ENCODE measurements around the gene PPARD.
"Not testable (repeated sequence)": the region's sequence is repeated elsewhere in the genome, so short reads cannot be mapped to it uniquely, and the experiment has no call there.

Gene PPARD

DNA sequence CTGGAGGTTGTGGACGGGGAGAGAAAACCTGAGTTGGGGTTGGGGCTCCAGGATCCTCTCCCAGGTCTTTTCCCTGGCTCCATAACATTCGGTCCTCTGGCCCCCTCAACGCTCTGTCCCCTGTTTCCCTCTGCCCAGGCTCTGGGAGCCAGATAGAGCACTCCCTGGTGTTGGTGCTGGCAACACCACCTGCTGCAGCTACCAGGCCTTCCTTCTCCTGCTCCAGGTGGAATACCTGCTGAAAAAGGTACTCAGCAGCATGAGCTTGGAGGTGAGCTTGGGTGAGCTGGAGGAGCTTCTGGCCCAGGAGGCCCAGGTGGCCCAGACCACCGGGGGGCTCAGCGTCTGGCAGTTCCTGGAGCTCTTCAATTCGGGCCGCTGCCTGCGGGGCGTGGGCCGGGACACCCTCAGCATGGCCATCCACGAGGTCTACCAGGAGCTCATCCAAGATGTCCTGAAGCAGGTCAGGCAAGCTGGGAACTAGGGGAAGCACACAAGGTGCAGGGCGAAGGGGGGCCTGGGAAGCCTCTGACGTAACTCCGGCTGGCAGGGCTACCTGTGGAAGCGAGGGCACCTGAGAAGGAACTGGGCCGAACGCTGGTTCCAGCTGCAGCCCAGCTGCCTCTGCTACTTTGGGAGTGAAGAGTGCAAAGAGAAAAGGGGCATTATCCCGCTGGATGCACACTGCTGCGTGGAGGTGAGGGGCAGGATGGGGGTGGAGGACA, 30.1 kb upstream of the PPARD start:
- DNase-seq (ENCODE audit: low spot score), result no peak

- DNase-seq (ENCODE audit: low spot score), result no peak
These were observed 29.6 kb upstream of the PPARD start for GRCh38 chr6:35312807-35313206.

DNA sequence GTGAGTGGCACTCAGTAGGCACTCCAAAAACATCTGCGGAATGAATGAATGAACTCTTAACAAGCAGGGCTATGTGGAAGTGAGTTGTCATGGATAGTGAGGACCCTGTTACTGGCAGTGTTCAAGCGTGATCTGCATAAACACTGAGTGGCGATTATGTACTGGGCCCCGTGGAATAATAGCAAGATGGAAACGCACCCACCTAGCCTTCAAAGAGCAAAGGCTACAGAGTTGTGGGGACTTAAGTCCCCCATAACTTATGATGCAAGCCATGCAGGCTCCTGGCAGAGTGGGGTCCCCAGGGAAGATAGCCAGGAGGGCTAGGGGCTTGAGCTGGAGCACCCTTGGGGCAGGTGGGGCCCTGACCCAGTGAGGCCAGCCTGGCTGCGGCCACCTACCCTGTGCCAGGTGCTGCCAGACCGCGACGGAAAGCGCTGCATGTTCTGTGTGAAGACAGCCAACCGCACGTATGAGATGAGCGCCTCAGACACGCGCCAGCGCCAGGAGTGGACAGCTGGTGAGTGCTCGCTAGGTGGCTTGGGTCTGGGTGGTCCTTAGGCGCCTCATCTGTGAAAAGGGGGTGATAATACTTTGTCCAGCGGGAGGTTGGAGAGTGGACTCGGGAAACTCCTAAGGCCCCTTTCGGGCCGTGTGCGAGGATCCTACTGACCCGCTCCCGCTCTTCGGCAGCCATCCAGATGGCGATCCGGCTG, 24.7 kb upstream of the PPARD start:
- no peak for DNase-seq (ENCODE audit: low spot score)

- DNase-seq (ENCODE audit: low spot score), result peak; percentile 30
These were observed 23.9 kb upstream of the PPARD start for GRCh38 chr6:35318196-35319171.

GRCh38 chr6:35319346-35320030, 22.9 kb upstream of the PPARD start:
- DNase-seq (ENCODE audit: low spot score), result no peak

DNA sequence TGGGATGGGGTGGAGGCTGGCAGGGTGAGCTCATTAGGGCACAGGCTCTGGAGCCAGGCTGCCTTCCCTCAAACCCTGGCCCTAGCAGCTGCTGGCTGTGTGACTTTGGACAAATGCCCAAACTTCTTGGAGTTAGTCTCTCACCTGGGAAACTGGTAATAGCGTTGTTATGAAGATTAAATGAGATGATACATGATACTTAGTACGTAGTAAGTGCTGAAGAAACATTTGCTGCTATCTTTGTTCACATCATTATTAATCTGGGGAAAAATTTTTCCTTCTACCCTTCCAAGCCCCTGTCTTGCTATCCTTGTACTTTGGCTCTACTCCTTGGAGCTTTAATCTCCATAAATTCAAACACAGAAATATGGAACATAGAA, 22.3 kb upstream of the PPARD start:
- no peak for DNase-seq (ENCODE audit: low spot score)

DNA sequence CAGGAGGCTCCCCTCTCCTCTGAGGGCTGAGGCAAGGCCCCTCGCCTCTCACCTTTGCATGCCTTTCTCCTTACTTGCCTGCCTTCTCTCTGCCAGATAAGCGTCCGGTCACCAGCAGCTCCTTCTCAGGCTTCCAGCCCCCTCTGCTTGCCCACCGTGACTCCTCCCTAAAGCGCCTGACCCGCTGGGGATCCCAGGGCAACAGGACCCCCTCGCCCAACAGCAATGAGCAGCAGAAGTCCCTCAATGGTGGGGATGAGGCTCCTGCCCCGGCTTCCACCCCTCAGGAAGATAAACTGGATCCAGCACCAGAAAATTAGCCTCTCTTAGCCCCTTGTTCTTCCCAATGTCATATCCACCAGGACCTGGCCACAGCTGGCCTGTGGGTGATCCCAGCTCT, 21.3 kb upstream of the PPARD start:
- DNase-seq (ENCODE audit: low spot score), result no peak

DNA sequence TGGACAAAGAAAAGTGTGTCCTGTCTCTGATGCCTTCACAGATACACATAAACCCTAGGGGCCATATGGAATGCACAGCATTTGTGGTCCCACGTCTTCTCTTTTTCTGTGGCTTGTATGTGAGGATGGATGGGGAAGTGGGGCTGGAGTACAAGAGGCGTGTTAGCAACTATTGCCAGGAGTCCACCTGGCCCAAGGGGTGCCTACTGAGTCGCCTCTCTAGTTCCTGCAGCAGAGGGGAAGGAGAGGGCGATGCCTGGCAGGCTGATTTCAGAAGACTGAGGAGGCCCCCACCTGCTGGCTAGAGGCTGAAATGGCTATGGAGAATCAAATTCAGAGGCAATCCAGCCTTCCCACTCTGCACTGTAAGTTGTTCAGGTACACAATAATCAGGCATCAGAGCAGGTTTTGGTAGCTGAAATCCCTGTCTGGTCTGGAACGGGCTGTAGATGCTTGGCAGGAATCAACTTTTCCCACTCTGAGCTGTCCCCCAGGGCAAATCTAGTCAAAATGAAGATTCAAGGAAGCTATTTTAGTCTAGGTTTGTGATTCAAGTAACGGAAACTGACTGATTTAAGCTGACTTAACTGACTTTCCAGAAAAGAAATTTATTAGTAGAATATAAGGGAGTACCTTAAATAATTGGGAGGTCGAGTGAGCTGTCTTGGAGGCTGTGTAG, 14.9 kb upstream of the PPARD start:
- peak; percentile 52 for DNase-seq (ENCODE audit: low spot score)

- no peak for DNase-seq (ENCODE audit: low spot score)
These were observed 14.1 kb upstream of the PPARD start for GRCh38 chr6:35328108-35328723.

GRCh38 chr6:35328965-35329364, 13.4 kb upstream of the PPARD start:
- not testable (repeated sequence) for DNase-seq (ENCODE audit: low spot score)

DNA sequence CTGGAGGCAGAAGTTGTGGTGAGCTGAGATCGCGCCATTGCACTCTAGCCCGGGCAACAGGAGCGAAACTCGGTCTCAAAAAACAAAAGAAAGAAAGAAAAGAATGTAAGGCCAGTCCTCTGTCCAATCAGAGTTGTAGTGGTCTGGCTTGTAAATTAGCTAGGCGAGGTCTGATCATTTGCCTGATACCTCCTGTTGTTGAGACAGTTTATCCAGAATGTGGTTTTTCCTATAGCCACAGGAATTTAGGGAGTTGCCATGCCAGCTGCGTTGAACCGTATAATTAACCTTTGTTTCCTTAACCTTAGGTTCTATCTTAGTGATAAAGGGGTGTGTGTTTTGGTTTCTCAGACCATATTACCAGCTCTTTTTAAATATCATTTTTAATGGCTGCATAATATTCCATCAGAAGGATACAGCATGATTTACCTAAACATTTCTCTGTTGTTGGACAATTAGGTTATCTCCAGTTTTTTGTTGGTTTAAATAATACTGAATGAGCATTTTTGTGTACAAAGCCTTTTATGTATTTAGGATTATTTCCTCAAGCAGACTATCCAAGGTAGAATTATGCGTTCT, 11.7 kb upstream of the PPARD start:
- peak; percentile 46 for DNase-seq (ENCODE audit: low spot score)

DNA sequence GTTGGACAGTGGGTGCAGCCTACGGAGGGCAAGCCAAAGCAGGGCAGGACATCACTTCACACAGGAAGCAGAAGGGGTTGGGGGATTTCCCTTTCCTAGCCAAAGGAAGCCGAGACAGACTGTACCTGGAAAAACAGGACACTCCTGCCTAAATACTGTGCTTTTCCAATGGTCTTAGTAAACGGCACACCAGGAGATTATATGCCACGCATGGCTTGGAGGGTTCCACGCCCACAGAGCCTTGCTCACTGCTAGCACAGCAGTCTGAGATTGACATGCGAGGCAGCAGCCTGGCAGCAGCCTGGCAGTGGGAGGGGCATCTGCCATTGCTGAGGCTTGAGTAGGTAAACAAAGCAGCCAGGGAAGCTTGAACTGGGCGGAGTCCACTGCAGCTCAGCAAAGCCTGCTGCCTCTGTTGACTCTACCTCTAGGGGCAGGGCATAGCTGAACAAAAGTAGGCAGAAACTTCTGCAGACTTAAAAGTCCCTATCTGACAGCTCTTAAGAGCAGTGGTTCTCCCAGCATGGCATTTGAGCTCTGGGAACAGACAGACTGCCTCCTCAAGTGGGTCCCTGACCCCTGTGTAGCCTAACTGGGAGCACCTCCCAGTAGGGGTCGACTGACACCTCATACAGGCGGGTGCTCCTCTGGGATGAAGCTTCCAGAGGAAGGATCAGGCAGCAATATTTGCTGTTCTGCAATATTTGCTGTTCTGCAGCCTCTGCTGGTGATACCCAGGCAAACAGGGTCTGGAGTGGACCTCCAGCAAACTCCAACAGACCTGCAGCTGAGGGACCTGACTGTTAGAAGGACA, 10.1 kb upstream of the PPARD start:
- peak; percentile 50 for DNase-seq (ENCODE audit: low spot score)

DNA sequence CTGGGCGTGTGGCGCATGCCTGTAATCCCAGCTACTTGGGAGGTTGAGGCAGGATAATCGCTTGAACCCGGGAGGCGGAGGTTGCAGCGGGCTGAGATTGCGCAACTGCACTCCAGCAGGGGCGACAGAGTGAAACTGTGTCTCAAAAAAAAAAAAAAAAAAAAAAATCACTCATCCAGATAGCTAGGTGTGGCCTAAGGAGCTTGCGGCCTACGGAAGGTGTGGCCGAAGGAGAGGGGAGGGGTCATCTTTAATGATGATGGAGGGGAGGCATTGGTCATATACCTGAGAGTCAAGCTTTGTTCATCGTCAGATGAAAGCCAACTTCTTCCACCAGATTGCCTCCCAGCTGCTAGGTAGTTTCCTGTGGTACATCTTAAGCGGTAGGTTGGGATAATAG, 801 bp upstream of the PPARD start:
- DNase-seq (ENCODE audit: low spot score), result no peak

- DNase-seq (ENCODE audit: low spot score), result no peak
These were observed 905 bp downstream of the PPARD start for GRCh38 chr6:35343092-35343834.

- DNase-seq (ENCODE audit: low spot score), result no peak
These were observed 1.6 kb downstream of the PPARD start for GRCh38 chr6:35343835-35344550.

DNA sequence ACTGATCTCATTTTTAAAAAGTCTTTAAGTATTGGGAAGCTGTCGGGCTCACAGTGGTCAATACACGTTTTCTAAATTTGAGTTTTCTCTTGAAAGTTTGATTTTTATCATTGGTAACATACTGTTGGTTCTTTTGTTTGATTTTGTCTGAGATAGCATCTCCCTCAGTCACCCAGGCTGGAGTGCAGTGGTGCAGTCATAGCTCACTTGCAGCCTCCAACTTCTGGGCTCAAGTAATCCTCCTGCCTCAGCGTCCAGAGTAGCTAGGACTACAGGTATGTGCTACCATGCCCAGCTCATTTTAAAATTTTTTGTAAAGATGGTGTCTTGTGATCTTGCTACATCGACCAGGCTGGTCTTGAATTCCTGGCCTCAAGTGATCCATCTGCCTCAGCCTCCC, 9.1 kb downstream of the PPARD start:
- no peak for DNase-seq (ENCODE audit: low spot score)

GRCh38 chr6:35352735-35353134, 10.4 kb downstream of the PPARD start:
- no peak for DNase-seq (ENCODE audit: low spot score)
